Heart left ventricle (tissue), 13 donors: ENCODE data around the gene TMEM271.

Experiments used
- CTCF ChIP-seq, 12 donors: fragments of 200-600 bp; sonication (generic) in 4 of 12; IDR thresholded peaks; one replicate each; pipeline versions ENCODE4 v1.5.0 to v1.8.0; 2018 to 2022; ENCODE audit warnings: antibody characterized with exemption in 12 of 12, mild to moderate bottlenecking in 5 of 12
- POLR2A ChIP-seq, 2 donors: fragments of 450-650 bp; IDR thresholded peaks; one replicate each; pipeline ENCODE4 v1.6.1; 2017; ENCODE audit warnings: antibody characterized with exemption in 2 of 2, mild to moderate bottlenecking in 2 of 2, moderate library complexity in 2 of 2
- donor health status: ischemic (EF 13 %, LVEDD 7.1; RV severe dilation, severe dysfunction).
- donor health status: DM: no; HTN: yes; CAD: no.
- donor health status: DM: no; HTN: no; CAD: no.
- donor health status: ischemic (EF 25% LVEDD 6.9; RV normal size, moderate dysfunction).
- donor health status: ischemic (EF 25% LVEDD 5.7; RV mildly dilated, moderate dysfunction).
- donor health status: ischemic (EF 35%, LVEDD 5.7; RV mildly dilated, moderate dysfunction).
- donor health status: nonischemic (EF 11% LVEDD 7.7; RV severe dilation, severe dysfunction).
- donor health status: DM: yes; HTN: yes; CAD: no.
- donor health status: PGD.
- donor health status: ischemic (EF 29% LVEDD 5.4; RV normal size, mild dysfunction).
- donor health status: nonischemic (EF 23%, LVEDD 6.1; RV moderate dilation, normal function).

- TF ChIP-seq CTCF (IDR thresholded peaks at IDR 0.05) = no peak
- TF ChIP-seq POLR2A (IDR thresholded peaks at IDR 0.05) = no peak
Measured at GRCh38 chr4:571838-572572, 4.1 kb downstream of the TMEM271 start.
